ENCODE results near the gene ASTN2. TPM values are rescaled to one million over a fixed set of nuclear protein-coding genes. Genes with fewer than 3 reads are reported as not detected.

ASTN2 gene
- total RNA-seq, 2 experiments from 2014 or later, result 3.9 TPM

DNA sequence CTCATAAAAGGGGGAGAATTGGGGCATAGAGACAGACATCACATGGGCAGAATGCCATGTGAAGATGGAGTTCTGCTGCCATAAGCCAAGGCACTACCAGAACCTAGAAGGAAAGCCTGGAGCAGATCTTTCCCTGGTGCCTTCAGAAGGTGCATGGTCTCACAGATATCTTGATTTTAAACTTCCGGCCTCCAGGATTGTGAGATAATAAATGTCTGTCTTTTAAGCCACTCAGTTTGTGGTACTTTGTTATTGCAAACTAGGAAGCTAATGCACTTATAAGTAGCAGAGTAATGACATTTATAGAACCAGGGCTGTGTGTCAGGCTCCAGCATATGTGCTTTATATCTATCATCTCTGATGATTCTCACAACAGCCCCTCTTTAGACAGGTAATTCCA, 130.4 kb downstream of the ASTN2 start:
- no peak overlapping the region for H3K4me3 Mint-ChIP-seq
- H3K4me1 Mint-ChIP-seq, result no peaks in the 10 kb centered on the region
- no peaks in the 10 kb centered on the region for H3K36me3 Mint-ChIP-seq
- no peak for DNase-seq
- no peak overlapping the region for H3K27ac Mint-ChIP-seq
- H3K9me3 Mint-ChIP-seq, result peaks cover 5% of the 10 kb centered on the region
- peaks cover 8% of the 10 kb centered on the region for H3K27me3 Mint-ChIP-seq

DNA sequence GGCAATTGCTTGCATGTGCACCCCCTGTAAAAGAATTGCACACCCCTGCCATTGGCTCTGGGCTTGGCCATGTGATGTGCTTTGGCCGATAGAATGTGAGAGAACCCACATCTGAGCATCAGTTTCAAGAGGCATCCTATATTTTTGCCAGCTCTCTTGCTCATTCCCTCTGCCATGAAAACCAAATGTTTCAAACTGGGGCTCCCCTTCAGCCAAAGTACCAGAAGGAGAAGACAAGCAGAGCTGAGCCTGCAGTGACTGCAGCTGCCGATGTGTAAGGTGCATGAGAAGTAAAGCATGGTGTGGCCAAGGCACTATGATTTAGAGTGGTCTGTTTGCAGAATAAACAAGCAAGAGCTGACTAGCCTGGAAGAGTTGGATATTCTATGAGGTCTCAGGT, 132.3 kb downstream of the ASTN2 start:
- Mint-ChIP-seq H3K36me3 (no peaks in the 10 kb centered on the region), H3K4me1 (no peaks in the 10 kb centered on the region), H3K27ac (no peak overlapping the region), H3K9me3 (no peaks in the 10 kb centered on the region), H3K27me3 (no peaks in the 10 kb centered on the region), H3K4me3 (no peak overlapping the region)
- DNase-seq, result no peak

DNA sequence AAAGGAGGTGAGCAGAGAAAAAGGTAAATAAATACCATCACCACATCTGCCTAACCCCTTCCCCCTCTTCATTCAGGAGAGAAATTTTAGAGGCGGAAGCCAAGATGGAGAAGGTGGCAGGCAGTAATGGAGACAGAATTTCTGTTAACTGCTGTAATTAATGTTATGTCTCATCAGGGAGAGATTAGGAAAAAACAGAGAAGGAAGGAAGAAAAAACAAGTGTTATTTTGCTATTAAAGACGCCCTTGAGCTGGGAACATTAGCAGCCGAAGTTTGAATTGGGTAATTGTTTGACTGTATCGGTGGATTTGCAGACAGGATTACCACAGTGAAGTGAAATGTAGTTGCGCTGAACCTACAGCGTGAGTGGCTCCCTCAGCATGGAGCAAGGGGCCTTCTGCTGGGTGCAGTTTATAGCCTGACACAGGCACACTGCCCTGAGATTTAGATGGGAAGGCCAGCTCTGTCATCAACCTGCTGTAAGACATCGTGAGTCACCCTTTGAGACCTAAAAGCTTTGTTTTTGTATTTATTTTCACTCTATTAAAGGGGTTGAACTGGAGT, 136.3 kb downstream of the ASTN2 start:
- Mint-ChIP-seq H3K9me3 (no peaks in the 10 kb centered on the region), H3K4me3 (no peak overlapping the region), H3K27ac (no peak overlapping the region), H3K27me3 (no peaks in the 10 kb centered on the region), H3K4me1 (no peaks in the 10 kb centered on the region), H3K36me3 (no peaks in the 10 kb centered on the region)
- DNase-seq, result no peak

DNA sequence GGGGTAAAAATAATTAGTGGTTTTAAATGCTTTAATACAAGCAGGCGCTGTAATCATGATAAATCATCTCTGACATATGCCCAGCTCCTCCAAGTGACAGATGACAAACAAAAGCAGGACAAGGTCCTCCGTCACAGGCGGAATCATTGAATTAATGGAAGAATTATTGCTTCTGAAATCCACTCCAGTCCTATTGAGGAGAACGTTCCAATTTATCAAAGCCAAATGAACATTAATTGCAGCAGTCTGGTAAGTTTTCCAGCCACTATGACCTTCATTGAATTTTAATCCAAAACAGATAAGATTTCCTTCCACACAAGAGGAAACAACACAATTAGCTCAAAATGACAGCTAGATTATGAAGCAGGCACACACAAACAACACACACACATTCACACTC, 136.8 kb downstream of the ASTN2 start:
- no peaks in the 10 kb centered on the region for H3K27me3 Mint-ChIP-seq
- no peaks in the 10 kb centered on the region for H3K36me3 Mint-ChIP-seq
- H3K4me1 Mint-ChIP-seq, result no peaks in the 10 kb centered on the region
- no peak overlapping the region for H3K27ac Mint-ChIP-seq
- no peak overlapping the region for H3K4me3 Mint-ChIP-seq
- no peak for DNase-seq
- H3K9me3 Mint-ChIP-seq, result no peaks in the 10 kb centered on the region

DNA sequence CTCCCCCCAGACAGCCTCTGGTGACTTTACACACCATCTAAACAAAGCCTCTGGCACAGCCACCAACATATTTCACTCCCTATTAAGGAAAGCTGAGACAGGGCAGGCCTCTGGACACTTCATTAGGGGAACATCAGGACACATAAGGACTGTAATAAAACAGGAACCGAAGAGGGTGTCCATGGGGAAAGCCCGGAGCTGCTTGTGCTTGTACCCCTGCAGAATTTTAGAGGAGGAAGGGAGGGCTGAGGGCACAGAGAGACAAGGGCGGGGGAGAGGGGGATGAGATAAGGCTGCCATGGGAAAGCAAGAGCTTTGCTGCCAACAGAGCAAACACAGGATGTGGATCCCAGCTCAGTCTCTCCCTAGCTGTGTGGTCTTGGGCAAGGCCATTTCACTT, 138.4 kb downstream of the ASTN2 start:
- no peak overlapping the region for H3K4me3 Mint-ChIP-seq
- H3K36me3 Mint-ChIP-seq, result no peaks in the 10 kb centered on the region
- DNase-seq, result no peak
- H3K27me3 Mint-ChIP-seq, result no peaks in the 10 kb centered on the region
- no peak overlapping the region for H3K27ac Mint-ChIP-seq
- H3K9me3 Mint-ChIP-seq, result peaks cover 3% of the 10 kb centered on the region
- H3K4me1 Mint-ChIP-seq, result no peaks in the 10 kb centered on the region

DNA sequence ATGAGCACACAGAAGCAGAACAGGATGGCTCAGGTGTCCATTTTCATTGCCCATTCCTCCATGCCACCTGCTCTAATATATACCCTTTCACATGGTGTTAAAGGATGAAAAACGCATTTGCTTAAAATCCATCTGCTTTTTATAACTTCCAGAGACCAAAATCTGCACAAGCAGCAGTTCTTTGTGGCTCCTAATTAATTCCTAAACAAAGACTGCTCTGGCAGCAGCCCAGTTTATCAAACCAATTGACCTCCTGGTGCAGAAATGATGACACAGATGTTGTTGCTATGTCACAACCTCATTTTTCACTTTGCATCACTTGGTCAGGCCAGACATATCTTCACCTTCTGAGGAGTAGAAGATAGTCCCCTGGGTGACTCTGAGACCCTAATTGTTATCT, 141.2 kb downstream of the ASTN2 start:
- no peaks in the 10 kb centered on the region for H3K4me1 Mint-ChIP-seq
- H3K36me3 Mint-ChIP-seq, result no peaks in the 10 kb centered on the region
- peaks cover 3% of the 10 kb centered on the region for H3K9me3 Mint-ChIP-seq
- no peaks in the 10 kb centered on the region for H3K27me3 Mint-ChIP-seq
- H3K4me3 Mint-ChIP-seq, result no peak overlapping the region
- H3K27ac Mint-ChIP-seq, result no peak overlapping the region
- DNase-seq, result no peak

DNA sequence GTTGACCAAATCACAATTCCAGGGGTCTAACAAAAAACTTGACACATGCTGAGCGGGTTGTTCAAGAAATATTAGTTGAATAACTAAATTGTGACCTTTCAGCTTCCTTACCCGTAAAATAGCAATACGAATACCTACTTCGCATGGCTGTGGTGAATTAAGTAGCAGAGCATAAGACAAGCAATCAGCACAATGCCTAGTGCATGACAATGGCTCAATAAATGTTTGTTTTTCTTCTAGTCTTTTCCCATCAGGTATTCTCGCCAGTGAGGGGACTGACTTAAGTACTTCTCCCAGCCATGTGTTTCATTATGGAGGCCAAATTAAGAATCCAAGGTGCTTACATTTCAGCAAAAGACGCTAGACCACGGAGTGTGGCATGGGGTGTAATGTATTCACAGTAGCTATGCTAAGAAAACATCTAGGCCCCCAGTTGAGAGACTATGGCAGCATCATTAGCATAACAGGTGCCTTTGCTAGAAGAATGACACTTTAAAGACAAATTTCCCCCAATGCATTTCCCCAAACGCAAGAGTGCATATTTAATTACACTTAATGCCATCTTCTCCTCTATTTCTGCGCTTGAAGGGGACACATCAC, 145.9 kb downstream of the ASTN2 start:
- no peak for DNase-seq
- Mint-ChIP-seq H3K4me3 (no peak overlapping the region), H3K9me3 (peaks cover 3% of the 10 kb centered on the region), H3K4me1 (no peaks in the 10 kb centered on the region), H3K27me3 (no peaks in the 10 kb centered on the region), H3K36me3 (no peaks in the 10 kb centered on the region), H3K27ac (no peak overlapping the region)

DNA sequence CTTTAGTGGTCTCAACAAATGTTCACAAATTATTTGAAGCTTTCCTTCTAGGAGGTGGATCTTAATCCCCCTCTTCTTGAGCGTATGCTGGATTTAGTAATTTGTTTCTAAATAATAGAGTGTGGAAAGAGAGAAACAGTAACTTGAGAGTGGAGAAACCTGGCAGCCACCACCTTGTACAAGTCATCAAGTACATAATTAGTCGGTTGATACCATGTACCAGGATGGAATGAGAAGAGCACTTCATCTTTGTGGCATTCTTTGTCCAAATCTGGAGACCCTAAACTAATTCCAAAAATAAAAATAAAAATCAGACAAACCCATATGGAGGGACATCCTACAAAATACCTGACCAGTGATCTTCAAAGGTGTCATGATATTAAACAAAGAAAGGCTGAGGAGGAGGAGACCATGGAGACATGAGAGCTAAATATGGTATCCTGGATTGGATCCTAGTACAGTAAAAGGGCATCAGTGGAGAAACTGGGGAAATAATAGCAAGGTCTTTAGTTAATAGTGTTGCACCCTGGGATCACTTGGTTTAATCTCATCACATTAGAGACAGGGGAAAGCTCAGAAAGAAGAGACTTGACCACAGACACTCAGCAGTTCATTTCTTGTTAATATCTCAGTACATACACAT, 147.9 kb downstream of the ASTN2 start:
- Mint-ChIP-seq H3K36me3 (no peaks in the 10 kb centered on the region), H3K27me3 (peaks cover 6% of the 10 kb centered on the region), H3K9me3 (no peaks in the 10 kb centered on the region), H3K4me3 (no peak overlapping the region), H3K27ac (no peak overlapping the region), H3K4me1 (no peaks in the 10 kb centered on the region)
- DNase-seq, result no peak

DNA sequence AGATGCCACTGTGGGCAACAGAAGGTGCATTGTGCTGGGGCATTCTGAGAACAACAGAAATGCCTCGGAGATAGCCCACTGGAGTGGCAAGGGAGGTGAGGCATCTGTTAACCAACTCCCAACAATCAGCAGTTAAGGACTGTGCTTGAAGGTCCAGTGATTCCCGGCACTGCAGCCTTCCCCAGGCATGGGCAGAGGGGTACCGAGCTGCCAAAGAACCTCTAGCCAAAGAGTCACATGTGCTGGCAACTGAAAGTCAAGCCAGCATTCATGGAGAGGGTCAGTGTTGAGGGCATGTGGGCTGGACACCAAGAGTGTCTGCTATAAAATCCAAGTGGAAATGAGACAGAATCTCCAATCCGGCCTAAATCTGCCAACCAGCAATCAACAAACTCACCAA, 149.6 kb downstream of the ASTN2 start:
- no peak for DNase-seq
- Mint-ChIP-seq H3K27ac (no peak overlapping the region), H3K4me1 (no peaks in the 10 kb centered on the region), H3K4me3 (no peak overlapping the region), H3K36me3 (no peaks in the 10 kb centered on the region), H3K9me3 (no peaks in the 10 kb centered on the region), H3K27me3 (peaks cover 6% of the 10 kb centered on the region)

DNA sequence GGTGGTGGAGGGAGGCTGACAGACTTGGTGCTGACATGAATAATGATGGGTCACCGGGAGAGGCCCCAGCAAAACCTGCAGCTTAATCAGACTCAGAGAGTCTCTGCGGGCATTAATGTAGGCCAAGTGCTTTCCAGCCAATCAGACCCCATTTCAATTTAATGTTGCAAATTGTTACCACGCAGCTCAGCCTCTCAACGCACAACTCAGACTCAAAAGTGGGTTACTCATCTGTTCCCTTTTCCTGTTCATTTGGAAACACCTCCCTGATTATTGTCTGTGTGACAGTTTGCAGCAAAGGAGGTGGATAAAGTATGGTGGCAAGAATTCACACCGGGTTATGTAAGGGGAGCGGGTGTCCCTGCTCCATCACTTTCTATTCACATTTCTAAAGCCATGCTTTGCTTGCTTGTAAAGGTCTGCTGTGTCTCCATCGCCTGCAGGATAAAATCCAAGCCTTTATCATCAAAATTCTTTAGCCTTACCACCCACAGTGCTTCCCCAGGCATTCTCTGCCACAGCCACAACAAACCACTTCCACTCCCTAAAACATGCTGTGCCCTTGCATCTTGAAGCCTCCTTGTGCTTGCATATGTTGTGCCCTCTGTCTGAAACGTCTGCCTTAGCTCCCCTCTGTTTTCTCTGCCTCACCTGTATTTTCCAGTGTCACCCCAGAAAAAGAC, 156.5 kb downstream of the ASTN2 start:
- H3K27ac Mint-ChIP-seq, result no peak overlapping the region
- peaks cover 1% of the 10 kb centered on the region for H3K9me3 Mint-ChIP-seq
- peaks cover 6% of the 10 kb centered on the region for H3K27me3 Mint-ChIP-seq
- DNase-seq, result no peak
- H3K4me3 Mint-ChIP-seq, result no peak overlapping the region
- H3K4me1 Mint-ChIP-seq, result no peaks in the 10 kb centered on the region
- no peaks in the 10 kb centered on the region for H3K36me3 Mint-ChIP-seq

DNA sequence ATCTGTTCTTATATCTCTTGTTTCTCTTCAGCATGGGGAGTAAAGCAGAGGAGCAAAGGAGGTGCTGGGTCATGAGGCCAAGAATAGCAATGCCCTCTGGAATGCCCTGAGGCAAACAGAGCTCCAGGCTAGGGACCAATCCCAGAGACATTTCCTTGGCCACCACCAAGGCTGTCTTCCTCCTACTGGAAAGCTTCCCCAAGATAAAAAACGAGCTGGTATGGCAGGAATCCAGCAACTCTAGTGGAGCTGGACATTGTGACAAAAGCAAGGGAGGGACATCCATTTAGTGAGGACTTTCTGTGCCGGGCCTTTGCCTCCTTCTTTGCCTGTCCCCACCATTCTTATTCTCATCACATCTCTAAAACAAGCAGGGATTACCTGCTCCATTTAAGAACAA, 161.6 kb downstream of the ASTN2 start:
- Mint-ChIP-seq H3K4me1 (no peaks in the 10 kb centered on the region), H3K36me3 (no peaks in the 10 kb centered on the region), H3K27ac (no peak overlapping the region), H3K27me3 (no peaks in the 10 kb centered on the region), H3K9me3 (peaks cover 3% of the 10 kb centered on the region), H3K4me3 (no peak overlapping the region)
- no peak for DNase-seq

DNA sequence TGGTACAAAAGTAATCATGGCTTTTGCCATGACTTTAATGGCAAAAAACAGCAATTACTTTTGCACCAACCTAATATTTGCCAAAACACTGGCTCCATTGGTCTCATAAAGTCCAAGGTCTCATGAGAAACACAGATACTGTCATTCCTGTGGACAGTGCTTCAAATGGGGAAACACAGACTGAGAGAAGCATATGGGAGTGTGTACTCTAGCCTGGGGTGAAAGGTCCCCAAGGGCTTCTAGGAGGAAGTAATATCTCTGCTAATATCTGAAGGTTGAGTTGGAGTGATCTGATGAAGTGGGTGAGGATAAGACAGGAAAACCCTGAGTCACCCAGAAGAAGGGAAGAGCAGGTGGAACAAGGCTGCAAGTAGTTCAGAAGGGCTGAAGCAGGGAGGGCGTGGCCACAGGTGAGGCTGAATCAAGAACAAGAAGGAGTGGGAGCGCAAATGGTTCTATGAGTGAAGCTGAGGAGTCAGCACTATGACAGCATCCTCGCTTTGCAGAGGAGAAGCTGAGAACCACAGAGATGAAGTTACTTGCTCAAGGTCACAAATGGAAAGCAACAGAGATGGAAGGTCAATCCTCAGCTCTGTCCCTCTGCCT, 164.1 kb downstream of the ASTN2 start:
- Mint-ChIP-seq H3K27me3 (no peaks in the 10 kb centered on the region), H3K4me3 (no peak overlapping the region), H3K9me3 (peaks cover 3% of the 10 kb centered on the region), H3K27ac (no peak overlapping the region), H3K36me3 (no peaks in the 10 kb centered on the region), H3K4me1 (no peaks in the 10 kb centered on the region)
- DNase-seq, result no peak

DNA sequence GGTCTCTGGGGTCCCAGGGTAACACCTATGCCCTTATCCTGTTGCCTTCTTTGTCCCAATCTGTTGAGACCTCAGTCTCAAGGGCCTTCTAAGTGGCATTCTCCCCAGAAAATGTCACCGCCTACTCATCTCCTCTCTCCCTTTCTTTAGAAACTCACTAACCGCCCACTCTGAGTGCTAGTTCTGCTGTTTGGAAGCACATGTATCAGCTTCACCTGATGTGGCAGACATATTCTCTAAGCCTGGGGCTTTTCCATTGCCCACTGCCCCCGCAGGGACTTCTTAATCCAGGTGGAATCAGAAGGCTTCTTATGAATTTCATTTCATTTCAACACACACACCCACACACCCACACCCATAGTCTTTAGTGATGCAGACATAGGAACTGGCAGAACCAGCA, 165.1 kb downstream of the ASTN2 start:
- H3K4me3 Mint-ChIP-seq, result no peak overlapping the region
- no peak overlapping the region for H3K27ac Mint-ChIP-seq
- DNase-seq, result no peak
- H3K27me3 Mint-ChIP-seq, result no peaks in the 10 kb centered on the region
- H3K9me3 Mint-ChIP-seq, result peaks cover 3% of the 10 kb centered on the region
- H3K36me3 Mint-ChIP-seq, result no peaks in the 10 kb centered on the region
- no peaks in the 10 kb centered on the region for H3K4me1 Mint-ChIP-seq

DNA sequence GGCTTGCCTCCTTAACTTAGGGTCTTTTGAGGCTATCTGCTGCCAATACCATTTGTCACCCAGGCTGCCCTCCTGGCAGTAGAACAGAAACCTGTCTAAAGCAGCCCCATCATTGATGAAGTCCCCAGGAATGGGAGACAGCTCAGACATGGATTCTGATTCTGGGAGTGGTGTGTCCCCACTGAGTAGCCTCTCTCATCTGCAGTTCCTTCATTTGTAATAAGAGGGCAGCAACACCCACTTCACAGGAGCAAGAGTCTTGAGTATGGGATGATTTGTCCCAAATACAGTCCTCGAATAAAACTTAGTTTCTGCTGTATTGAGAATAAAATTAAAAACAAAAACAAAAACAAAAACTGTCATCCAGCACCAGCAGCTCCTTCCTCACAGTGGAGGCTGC, 167.6 kb downstream of the ASTN2 start:
- H3K36me3 Mint-ChIP-seq, result no peaks in the 10 kb centered on the region
- no peak overlapping the region for H3K27ac Mint-ChIP-seq
- DNase-seq, result no peak
- no peaks in the 10 kb centered on the region for H3K4me1 Mint-ChIP-seq
- H3K4me3 Mint-ChIP-seq, result no peak overlapping the region
- no peaks in the 10 kb centered on the region for H3K27me3 Mint-ChIP-seq
- H3K9me3 Mint-ChIP-seq, result peaks cover 3% of the 10 kb centered on the region

DNA sequence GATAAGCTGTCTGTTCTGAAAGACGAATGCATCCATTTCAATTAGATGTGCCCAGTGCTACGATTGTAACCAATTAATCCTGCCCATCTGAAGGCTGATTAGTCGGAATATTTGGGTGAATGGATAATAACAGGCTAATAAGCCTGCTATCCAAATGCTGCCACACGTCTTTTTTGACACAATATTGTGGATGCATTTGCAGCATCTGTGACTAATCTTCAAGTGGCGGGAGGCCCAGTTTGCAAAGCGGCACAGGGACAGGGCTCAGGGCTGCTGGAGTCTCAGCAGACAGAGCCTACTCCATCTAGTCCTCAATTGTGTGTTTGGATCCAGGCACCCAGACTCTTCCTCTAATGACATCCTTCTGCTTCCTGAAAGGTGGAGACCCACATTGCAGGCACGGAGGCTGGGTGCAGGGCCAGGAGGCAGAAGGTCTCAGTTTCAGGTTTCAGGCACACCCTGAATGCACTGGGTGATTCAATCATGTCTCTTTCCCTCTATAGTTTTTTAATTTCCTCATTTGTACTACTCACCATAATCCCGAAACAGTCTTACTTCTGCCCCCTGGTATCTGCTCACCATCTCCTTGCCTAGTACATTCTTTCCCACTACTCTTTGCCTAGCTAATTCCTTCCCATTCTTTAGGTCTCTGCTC, 169.6 kb downstream of the ASTN2 start:
- Mint-ChIP-seq H3K9me3 (no peaks in the 10 kb centered on the region), H3K36me3 (no peaks in the 10 kb centered on the region), H3K4me3 (no peak overlapping the region)

More for the DNA sequence above, 169.6 kb downstream of the ASTN2 start:
- Mint-ChIP-seq H3K27me3 (no peaks in the 10 kb centered on the region), H3K27ac (no peak overlapping the region), H3K4me1 (no peaks in the 10 kb centered on the region)
- no peak for DNase-seq
